K562 (cell line): ENCODE data around the gene PRKAG2. TPM values are rescaled to one million over a fixed set of nuclear protein-coding genes. Genes with fewer than 3 reads are reported as not detected.
"Not testable (repeated sequence)": the region's sequence is repeated elsewhere in the genome, so short reads cannot be mapped to it uniquely, and the experiment has no call there.

Source experiments
- BRD4 ChIP-seq: fragments of 200-600 bp; sonication (generic); IDR thresholded peaks from 2 replicates; pipeline ENCODE4 v1.6.1; 2017; ENCODE audit warnings: inconsistent platforms
- CBX3 ChIP-seq, 2 experiments: IDR thresholded peaks; 1 replicate in 1 of 2; 2 replicates in 1 of 2; pipeline ENCODE4 v1.6.1; 2012; ENCODE audit warnings: inconsistent platforms in 2 of 2, low read length in 2 of 2, borderline replicate concordance in 1 of 2, control low read depth in 1 of 2
- CEBPG ChIP-seq, 3 experiments: fragments of 200-800 bp in 1 of 3; sonication (Bioruptor generic) in 1 of 3; sonication (generic) in 1 of 3; formaldehyde crosslinking in 1 of 3; IDR thresholded peaks in 2 of 3; conservative IDR thresholded peaks in 1 of 3; 2 replicates each; pipeline versions ENCODE4 v1.6.1 to v1.8.0; 2016 to 2022; ENCODE audit warnings: missing compliant biosample characterization in 2 of 3, missing genetic modification characterization in 2 of 3, mild to moderate bottlenecking in 1 of 3, missing genetic modification reagents in 1 of 3
- CREB3L1 ChIP-seq: fragments of 450-650 bp; IDR thresholded peaks from 2 replicates; pipeline ENCODE4 v1.6.1; 2014; ENCODE audit warnings: low read depth, mild to moderate bottlenecking, moderate library complexity, borderline replicate concordance
- CTCF ChIP-seq, 3 experiments: IDR thresholded peaks in 2 of 3; conservative IDR thresholded peaks in 1 of 3; 2 replicates each; pipeline ENCODE4 v1.5.1; 2011 to 2012; ENCODE audit warnings: low read length in 3 of 3, mild to moderate bottlenecking in 3 of 3, control low read depth in 2 of 3, improper control_type of control experiment in 1 of 3, inconsistent platforms in 1 of 3, low read depth in 1 of 3, mixed read lengths in 1 of 3, moderate library complexity in 1 of 3; ENCODE audit not compliant: insufficient read depth in 2 of 3
- E2F6 ChIP-seq, 2 experiments: IDR thresholded peaks; 2 replicates each; pipeline ENCODE4 v1.6.1; 2011; ENCODE audit warnings: borderline replicate concordance in 1 of 2, control low read depth in 1 of 2, low read depth in 1 of 2, low read length in 1 of 2, mild to moderate bottlenecking in 1 of 2, mixed read lengths in 1 of 2, moderate library complexity in 1 of 2; ENCODE audit not compliant: insufficient read depth in 1 of 2, insufficient read length in 1 of 2, poor library complexity in 1 of 2, severe bottlenecking in 1 of 2; ENCODE audit errors: extremely low read depth in 1 of 2
- EGR1 ChIP-seq: fragments of 450-650 bp; conservative IDR thresholded peaks from 2 replicates; pipeline ENCODE4 v1.6.1; 2017; ENCODE audit warnings: mild to moderate bottlenecking
- FIP1L1 ChIP-seq: fragments of 200-400 bp; formaldehyde crosslinking; IDR thresholded peaks from 2 replicates; pipeline ENCODE4 v1.6.1; 2018; ENCODE audit warnings: mild to moderate bottlenecking, low read depth, low read length; ENCODE audit not compliant: poor library complexity, severe bottlenecking
- NCOR1 ChIP-seq: fragments of 450-650 bp; IDR thresholded peaks from 2 replicates; pipeline ENCODE4 v1.6.1; 2016; ENCODE audit warnings: mild to moderate bottlenecking, moderate library complexity
- NONO ChIP-seq, 2 experiments: fragments of 200-400 bp in 1 of 2; fragments of 450-650 bp in 1 of 2; formaldehyde crosslinking in 1 of 2; IDR thresholded peaks; 2 replicates each; pipeline ENCODE4 v1.6.1; 2017; ENCODE audit warnings: low read depth in 2 of 2, mild to moderate bottlenecking in 2 of 2, moderate library complexity in 2 of 2, low read length in 1 of 2
- NR2F6 ChIP-seq: fragments of 450-650 bp; formaldehyde crosslinking; IDR thresholded peaks from 2 replicates; pipeline ENCODE4 v1.4.0; 2020; ENCODE audit warnings: mild to moderate bottlenecking
- RBBP5 ChIP-seq: fragments of 200-600 bp; sonication (generic); IDR thresholded peaks from 2 replicates; pipeline ENCODE4 v1.6.1; 2012; ENCODE audit warnings: borderline replicate concordance, mild to moderate bottlenecking, low read length, control low read depth, inconsistent platforms; ENCODE audit not compliant: insufficient read depth, poor library complexity, severe bottlenecking
- RNF2 ChIP-seq: sonication (generic); IDR thresholded peaks from 2 replicates; pipeline ENCODE4 v1.6.1; 2016
- SAFB ChIP-seq: fragments of 200-400 bp; formaldehyde crosslinking; IDR thresholded peaks from 2 replicates; pipeline ENCODE4 v1.6.1; 2017; ENCODE audit warnings: low read depth, low read length, borderline replicate concordance
- SAP30 ChIP-seq: fragments of 200-600 bp; sonication (generic); IDR thresholded peaks from 2 replicates; pipeline ENCODE4 v1.6.1; 2012; ENCODE audit warnings: borderline replicate concordance, low read depth, mild to moderate bottlenecking, moderate library complexity, low read length, control low read depth, inconsistent platforms; ENCODE audit not compliant: insufficient read depth, poor library complexity, severe bottlenecking
- SUPT5H ChIP-seq: fragments of 450-650 bp; IDR thresholded peaks from 2 replicates; pipeline ENCODE4 v1.6.1; 2016
- USF2 ChIP-seq: sonication (generic); formaldehyde crosslinking; IDR thresholded peaks from 2 replicates; pipeline ENCODE4 v1.5.0; 2020; ENCODE audit warnings: missing genetic modification reagents
- YY1 ChIP-seq, 3 experiments: IDR thresholded peaks; 2 replicates each; pipeline ENCODE4 v1.6.1; 2011; ENCODE audit warnings: low read length in 2 of 3, mild to moderate bottlenecking in 2 of 3, moderate library complexity in 2 of 3, borderline replicate concordance in 1 of 3, control low read depth in 1 of 3, low read depth in 1 of 3; ENCODE audit not compliant: insufficient read depth in 3 of 3, insufficient replicate concordance in 2 of 3, control insufficient read depth in 1 of 3, insufficient read length in 1 of 3; ENCODE audit errors: extremely low read depth in 1 of 3
- polyA plus RNA-seq, 8 experiments: library from polyadenylated mRNA; depleted of rRNA in 4 of 8; stranded (reverse) in 5 of 8; unstranded in 3 of 8; fragments of >200 nt; fragmentation: Nextera tagmentation in 2 of 8; fragmentation: Illumina TruSeq in 1 of 8; extraction: Ambion mirVana in 2 of 8; extraction: Trizol in 1 of 8; gene quantifications; 2 replicates each; pipeline versions ENCODE4 v1.2.1 to v1.2.3, GENCODE V29; 2011 to 2014; ENCODE audit warnings: inconsistent platforms in 1 of 8, missing spikeins in 1 of 8
- total RNA-seq, 7 experiments: library from RNA; depleted of rRNA in 6 of 7; stranded (reverse); fragments of >200 nt in 6 of 7; fragmentation: Illumina TruSeq in 2 of 7; extraction: Trizol in 2 of 7; gene quantifications; 2 replicates each; pipeline versions ENCODE4 v1.2.1 to v1.2.3, GENCODE V29; 2011 to 2021; ENCODE audit warnings: low replicate concordance in 1 of 7

Gene PRKAG2
- total and polyA plus RNA-seq, 9 of the 15 experiments (the other 6 are each of a cell fraction or from before 2014, with no cell fraction given) = 0.99 to 5.6 (median 3.3) TPM

- peak; percentile 79; the same call in 1 of the 2 replicates for TF ChIP-seq CREB3L1
- not testable (repeated sequence) for TF ChIP-seq CEBPG (CRISPR knock-in tag; IDR thresholded peaks at IDR 0.05)
- TF ChIP-seq CEBPG (tag; conservative IDR thresholded peaks at IDR 0.05 in 1 of 2, IDR thresholded peaks at IDR 0.05 in 1 of 2) = peak; percentile 36 to 85
- peak; percentile 84 for TF ChIP-seq FIP1L1
- TF ChIP-seq SUPT5H = peak; percentile 72
- TF ChIP-seq RNF2 = peak; percentile 12; the same call in 1 of the 2 replicates
- peak; percentile 96 for TF ChIP-seq SAFB
- TF ChIP-seq NONO (IDR thresholded peaks at IDR 0.05; ENCODE audit: low read depth in 2 of 2, low read length in 1 of 2) = peak; percentile 40 to 96; a peak in 3 of 4 replicates
- TF ChIP-seq CBX3 (IDR thresholded peaks at IDR 0.05; ENCODE audit: borderline replicate concordance in 1 of 2, low read length in 2 of 2) = 0 out of 3 replicates have a peak, but pooled peaks of 1 of the 2 experiments have one; percentile 27
- peak; percentile 32; the same call in 1 of the 2 replicates for TF ChIP-seq NCOR1
- TF ChIP-seq USF2 (CRISPR knock-in tag) = peak; percentile 55
- TF ChIP-seq YY1 (IDR thresholded peaks at IDR 0.05; ENCODE audit: borderline replicate concordance in 1 of 3, control insufficient read depth in 1 of 3, extremely low read depth in 1 of 3, insufficient read depth in 3 of 3, insufficient read length in 1 of 3, insufficient replicate concordance in 2 of 3, low read depth in 1 of 3, low read length in 2 of 3) = peak in 1 of 3 experiments; percentile 62
- TF ChIP-seq NR2F6 (CRISPR knock-in tag) = peak; percentile 48; the same call in 1 of the 2 replicates
- 0 out of 2 replicates have a peak, but pooled peaks have one; percentile 3 for TF ChIP-seq BRD4
- TF ChIP-seq SAP30 = peak; percentile 90
- peak; percentile 41 to 81 for TF ChIP-seq E2F6 (IDR thresholded peaks at IDR 0.05; ENCODE audit: borderline replicate concordance in 1 of 2, extremely low read depth in 1 of 2, insufficient read depth in 1 of 2, insufficient read length in 1 of 2, low read depth in 1 of 2, low read length in 1 of 2, poor library complexity in 1 of 2, severe bottlenecking in 1 of 2)
- TF ChIP-seq EGR1 = peak; percentile 55
- peak in 2 of 3 experiments; percentile 27 to 34; a peak in 2 of 6 replicates for TF ChIP-seq CTCF (IDR thresholded peaks at IDR 0.05 in 2 of 3, conservative IDR thresholded peaks at IDR 0.05 in 1 of 3; ENCODE audit: insufficient read depth in 2 of 3, low read depth in 1 of 3, low read length in 3 of 3)
- peak; percentile 84 for TF ChIP-seq RBBP5
These were observed 357.8 kb downstream of the PRKAG2 start (continued) for GRCh38 chr7:151518947-151519764.
